ENCODE measurements around the gene MAGEA9B. TPM values are rescaled to one million over a fixed set of nuclear protein-coding genes. Genes with fewer than 3 reads are reported as not detected.

The MAGEA9B gene
- total and polyA plus RNA-seq, 2 of the 4 experiments (the other 2 are of a cell fraction), result not detected

- no peak overlapping the region for H2AFZ ChIP-seq (replicated peaks; ENCODE audit: low read length, poor library complexity)
- no peaks in the 10 kb centered on the region; the same call in 1 of the 2 replicates for H4K20me1 ChIP-seq (ENCODE audit: insufficient read depth, low read length)
- peaks cover 4% of the 10 kb centered on the region; the same call in 1 of the 2 replicates for H3K4me1 ChIP-seq (ENCODE audit: control insufficient read depth, insufficient read depth, low read length)
- POLR2A ChIA-PET (ENCODE audit: unreplicated experiment), result no interaction called here
- H3K18ac ChIP-seq (ENCODE audit: low read depth, low read length), result no peak overlapping the region
- no peak overlapping the region for H3K27ac ChIP-seq (ENCODE audit: insufficient read depth, low read length)
- H2BK120ac ChIP-seq (ENCODE audit: low read depth, low read length), result no peak overlapping the region
- no peak overlapping the region for H2BK20ac ChIP-seq (ENCODE audit: low read depth, low read length)
- no peak overlapping the region for H3K4ac ChIP-seq (ENCODE audit: low read depth, low read length)
- no peak for DNase-seq
- no peak overlapping the region for H3K23ac ChIP-seq (ENCODE audit: low read depth, low read length)
- intact Hi-C loops (cut with micrococcal nuclease) (no loop called here), in situ Hi-C loops (cut with MboI; ENCODE audit: low sequenced_read_pairs) (no loop called here), dilution Hi-C loops (cut with HindIII; ENCODE audit: low sequenced_read_pairs, unreplicated experiment) (no loop called here)
- no peak overlapping the region for H2BK15ac ChIP-seq (ENCODE audit: low read depth, low read length)
- H3K36me3 ChIP-seq (ENCODE audit: control insufficient read depth, insufficient read depth, low read length), result no peaks in the 10 kb centered on the region
- H3K4me3 ChIP-seq (ENCODE audit: insufficient read depth, low read depth, low read length), result no peak overlapping the region
- no peak overlapping the region for H4K8ac ChIP-seq (ENCODE audit: low read depth in 2 of 2, low read length in 2 of 2)
- no peak overlapping the region for H3K56ac ChIP-seq (ENCODE audit: extremely low read depth, insufficient read depth, low read length)
- 0 out of 4 replicates have a peak, but pooled peaks cover 0 to 9% of the 10 kb centered on the region in 2 experiments for H3K79me1 ChIP-seq (ENCODE audit: low read depth in 1 of 2, low read length in 2 of 2)
- no peak overlapping the region for H4K5ac ChIP-seq (ENCODE audit: low read depth, low read length)
- no peak for ATAC-seq (ENCODE audit: low read depth)
- H2BK5ac ChIP-seq (ENCODE audit: low read depth, low read length, poor library complexity, severe bottlenecking), result no peak overlapping the region
- no peak overlapping the region for H3K4me2 ChIP-seq (ENCODE audit: low read depth, low read length)
- TF ChIP-seq SMC3 (IDR thresholded peaks at IDR 0.05; ENCODE audit: low read depth, low read length), result no peak
- no peak for TF ChIP-seq FOS (IDR thresholded peaks at IDR 0.05; ENCODE audit: low read depth, low read length)
- no peak for TF ChIP-seq MAFK (IDR thresholded peaks at IDR 0.05; ENCODE audit: low read depth, low read length)
- no peak for TF ChIP-seq ELK1 (IDR thresholded peaks at IDR 0.05; ENCODE audit: borderline replicate concordance, low read depth, low read length)
- no peak for TF ChIP-seq POLR2A (IDR thresholded peaks at IDR 0.05; ENCODE audit: low read depth, low read length)
- no peak for TF ChIP-seq BHLHE40 (IDR thresholded peaks at IDR 0.05; ENCODE audit: low read depth, low read length)
- TF ChIP-seq CTCF (conservative IDR thresholded peaks at IDR 0.05; ENCODE audit: low read depth, low read length), result no peak
- TF ChIP-seq RAD21 (IDR thresholded peaks at IDR 0.05; ENCODE audit: low read length), result no peak
- TF ChIP-seq CEBPB (IDR thresholded peaks at IDR 0.05; ENCODE audit: low read depth, low read length), result no peak
- no peak for TF ChIP-seq USF2 (IDR thresholded peaks at IDR 0.05; ENCODE audit: low read depth, low read length)
- TF ChIP-seq MXI1 (IDR thresholded peaks at IDR 0.05; ENCODE audit: borderline replicate concordance, low read depth, low read length), result no peak
- no peak for TF ChIP-seq MAZ (IDR thresholded peaks at IDR 0.05; ENCODE audit: borderline replicate concordance, low read depth, low read length)
- no peak for TF ChIP-seq RCOR1 (IDR thresholded peaks at IDR 0.05; ENCODE audit: insufficient replicate concordance, low read length)
- no peak for TF ChIP-seq CHD1 (IDR thresholded peaks at IDR 0.05; ENCODE audit: low read depth, low read length)
- no peak for TF ChIP-seq NFE2L2 (IDR thresholded peaks at IDR 0.05; ENCODE audit: low read depth, low read length)
- no peak for TF ChIP-seq RFX5 (IDR thresholded peaks at IDR 0.05; ENCODE audit: low read depth, low read length)
- H4K91ac ChIP-seq (ENCODE audit: insufficient read depth, low read depth, low read length), result no peak overlapping the region
- BruUV-seq (replicated peaks), result no TSS peak
- H3K9me1 ChIP-seq (ENCODE audit: insufficient read depth, low read length), result peaks cover 3% of the 10 kb centered on the region; the same call in 1 of the 2 replicates
- no peaks in the 10 kb centered on the region for H3K27me3 ChIP-seq (ENCODE audit: control insufficient read depth, insufficient read depth, low read length)
- no peak overlapping the region for H2AK5ac ChIP-seq (ENCODE audit: low read depth, low read length)
- H3K9me3 ChIP-seq (ENCODE audit: control insufficient read depth, insufficient read depth, low read length), result no peaks in the 10 kb centered on the region
- no peak overlapping the region for H3K14ac ChIP-seq (replicated peaks; ENCODE audit: low read depth, low read length)
- CTCF ChIA-PET, result interaction anchor here (1.0 kb wide), 1 partner anchor 11 kb away, joined by 5 read pairs; no protein-coding TSS in a partner anchor
- H3K9ac ChIP-seq (ENCODE audit: low read depth, low read length), result no peak overlapping the region
- H2AK9ac ChIP-seq (replicated peaks; ENCODE audit: low read depth, low read length, poor library complexity), result no peak overlapping the region
These were observed 20.4 kb upstream of the MAGEA9B start for GRCh38 chrX:149607699-149608098.
